DMS153 treated with DMSO at 0.1 percent for 48 hours (cell line): ENCODE measurements around the gene BPI.
"Not testable (repeated sequence)": the region's sequence is repeated elsewhere in the genome, so short reads cannot be mapped to it uniquely, and the experiment has no call there.

ENCODE experiments used
- DNase-seq: peaks from one replicate; lab custom pipeline; 2025; ENCODE audit not compliant: unreplicated experiment; lab: John Stamatoyannopoulos, UW

The BPI gene

DNA sequence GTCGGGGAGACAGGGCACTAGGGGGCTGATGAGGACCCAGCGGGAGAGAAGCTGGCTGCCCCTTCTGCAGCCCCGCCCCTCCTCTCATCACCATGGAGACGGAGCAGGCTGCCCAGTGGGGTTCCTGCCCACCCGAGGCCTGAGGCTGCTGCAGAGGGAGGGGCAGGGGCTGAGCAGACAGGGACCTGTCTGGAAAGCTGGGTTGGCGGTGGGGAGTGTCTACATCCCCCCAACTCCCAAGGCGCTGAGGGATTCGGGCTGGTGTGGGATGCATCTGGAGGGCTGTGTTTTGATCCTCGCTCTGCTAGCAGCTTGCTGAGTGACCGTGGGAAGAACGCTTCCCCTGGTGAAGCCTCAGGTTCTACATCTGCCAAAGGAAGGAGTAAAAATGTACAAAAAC is 1.2 kb upstream of the BPI start:
- no peak for DNase-seq

- DNase-seq = no peak
Measured at GRCh38 chr20:38304845-38305447, 990 bp downstream of the BPI start.

- DNase-seq = no peak
Measured at GRCh38 chr20:38305541-38305940, 1.6 kb downstream of the BPI start.

- no peak for DNase-seq
Measured at GRCh38 chr20:38306379-38306778, 2.4 kb downstream of the BPI start.

- no peak for DNase-seq
Measured at GRCh38 chr20:38307371-38308046, 3.6 kb downstream of the BPI start.

- no peak for DNase-seq
Measured at GRCh38 chr20:38308047-38308438, 4.1 kb downstream of the BPI start.

- DNase-seq = no peak
Measured at GRCh38 chr20:38308447-38308846, 4.5 kb downstream of the BPI start.

DNA sequence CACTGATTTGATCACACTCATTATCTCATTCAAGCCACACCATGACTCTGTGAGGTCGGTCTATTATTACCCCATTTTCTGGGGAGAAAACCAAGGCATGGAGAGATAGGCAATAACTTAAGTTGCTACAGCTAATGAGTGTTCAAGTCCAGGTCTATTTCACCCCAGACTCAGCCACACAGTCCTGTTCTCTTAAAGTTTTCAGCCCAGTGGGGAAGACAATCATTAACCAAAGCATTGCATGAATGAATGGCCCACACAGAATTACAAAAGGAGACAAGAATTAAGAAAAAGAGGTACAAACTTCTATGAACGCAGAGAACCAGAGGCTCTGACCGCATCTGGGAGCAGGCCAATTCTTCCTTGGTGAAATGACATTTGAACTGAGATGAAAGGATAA is 7.1 kb downstream of the BPI start:
- no peak for DNase-seq

GRCh38 chr20:38311491-38311890 is 7.5 kb downstream of the BPI start:
- DNase-seq = no peak

DNA sequence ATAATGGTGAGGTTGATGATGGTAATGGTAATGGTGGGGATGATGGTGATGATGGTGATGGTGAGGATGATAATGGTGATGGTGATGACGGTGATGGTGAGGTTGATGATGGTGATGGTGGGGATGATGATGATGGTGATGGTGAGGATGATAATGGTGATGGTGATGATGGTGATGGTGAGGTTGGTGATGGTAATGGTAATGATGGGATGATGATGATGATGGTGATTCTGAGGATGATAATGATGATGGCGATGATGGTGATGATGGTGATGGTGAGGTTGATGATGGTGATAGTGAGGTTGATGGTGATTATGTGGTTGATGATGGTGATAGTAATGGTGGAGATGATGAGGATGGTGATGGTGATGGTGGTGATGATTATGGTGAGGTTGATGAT is 9.7 kb downstream of the BPI start:
- DNase-seq = no peak

- not testable (repeated sequence) for DNase-seq
Measured at GRCh38 chr20:38314350-38314749, 10.4 kb downstream of the BPI start.

DNA sequence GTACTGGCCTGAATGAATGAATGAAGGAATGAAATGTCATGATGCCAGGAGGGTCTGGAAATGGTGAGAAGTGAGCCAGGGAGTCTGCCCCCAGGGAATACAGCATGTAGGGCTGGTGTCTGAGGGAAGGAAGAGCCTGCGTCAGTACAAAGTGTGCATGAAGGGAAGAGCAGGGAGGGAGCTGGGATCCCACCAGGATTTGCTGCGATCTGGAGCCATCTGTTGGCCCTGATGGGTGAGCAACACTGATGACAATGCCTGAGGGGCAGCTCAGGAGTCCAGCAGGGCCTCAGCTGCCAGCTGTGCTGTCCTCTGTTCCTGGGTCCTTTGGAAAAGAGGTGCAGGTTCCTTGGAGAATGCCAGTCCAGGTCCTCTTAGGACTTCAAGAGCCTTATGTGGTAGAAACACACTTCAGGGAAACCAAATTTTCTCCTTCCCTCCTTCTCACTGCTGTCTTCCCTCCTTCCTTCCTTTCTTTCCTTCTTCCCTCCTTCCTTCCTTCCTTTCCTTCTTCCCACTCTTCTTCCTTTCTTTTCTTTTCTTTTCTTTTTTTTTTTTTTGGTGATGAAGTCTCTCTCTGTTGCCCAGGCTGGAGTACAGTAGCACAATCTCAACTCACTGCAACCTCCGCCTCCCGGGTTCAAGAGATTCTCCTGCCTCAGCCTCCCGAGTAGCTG is 11.5 kb downstream of the BPI start:
- DNase-seq = no peak

DNA sequence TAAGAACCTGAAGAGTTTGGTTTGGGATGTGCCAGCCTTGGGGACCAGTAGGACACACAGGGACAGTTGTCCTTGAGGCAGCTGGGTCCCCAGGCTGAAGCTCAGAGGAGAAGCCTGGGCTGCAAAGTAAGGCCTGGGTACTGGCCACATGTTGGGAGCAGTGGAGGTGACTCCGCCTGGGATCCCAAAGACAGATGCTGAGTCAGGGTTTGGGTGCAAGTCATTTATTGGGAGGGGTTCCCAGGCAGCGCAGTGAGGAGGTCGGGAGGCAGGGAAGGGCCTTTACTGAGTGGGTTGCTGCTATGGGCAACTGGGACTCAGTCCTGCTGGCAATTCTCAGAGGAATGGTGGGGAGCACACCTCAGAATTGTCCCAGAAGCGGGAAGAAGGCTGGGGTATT is 12.4 kb downstream of the BPI start:
- no peak for DNase-seq

DNA sequence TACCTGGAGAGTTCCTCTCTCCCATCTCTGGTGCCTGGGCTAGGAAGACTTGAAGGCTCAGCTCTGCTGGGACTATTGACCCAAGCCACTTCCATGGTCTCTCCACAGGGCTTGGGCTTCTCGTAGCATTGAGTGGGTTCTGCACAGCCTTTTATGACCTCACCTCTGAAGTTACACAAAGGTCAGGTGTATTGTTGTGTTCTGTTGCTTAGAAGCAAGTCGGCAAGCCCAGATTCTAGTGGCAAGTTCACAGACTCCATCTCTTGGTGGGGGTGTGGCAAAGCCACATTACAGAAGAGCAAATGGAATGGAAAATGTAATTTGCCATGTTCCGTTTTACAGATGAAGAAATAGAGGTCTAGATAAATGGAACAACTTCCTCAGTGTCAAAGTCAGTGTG is 13.5 kb downstream of the BPI start:
- no peak for DNase-seq

GRCh38 chr20:38320221-38320620 is 16.3 kb downstream of the BPI start:
- no peak for DNase-seq

DNA sequence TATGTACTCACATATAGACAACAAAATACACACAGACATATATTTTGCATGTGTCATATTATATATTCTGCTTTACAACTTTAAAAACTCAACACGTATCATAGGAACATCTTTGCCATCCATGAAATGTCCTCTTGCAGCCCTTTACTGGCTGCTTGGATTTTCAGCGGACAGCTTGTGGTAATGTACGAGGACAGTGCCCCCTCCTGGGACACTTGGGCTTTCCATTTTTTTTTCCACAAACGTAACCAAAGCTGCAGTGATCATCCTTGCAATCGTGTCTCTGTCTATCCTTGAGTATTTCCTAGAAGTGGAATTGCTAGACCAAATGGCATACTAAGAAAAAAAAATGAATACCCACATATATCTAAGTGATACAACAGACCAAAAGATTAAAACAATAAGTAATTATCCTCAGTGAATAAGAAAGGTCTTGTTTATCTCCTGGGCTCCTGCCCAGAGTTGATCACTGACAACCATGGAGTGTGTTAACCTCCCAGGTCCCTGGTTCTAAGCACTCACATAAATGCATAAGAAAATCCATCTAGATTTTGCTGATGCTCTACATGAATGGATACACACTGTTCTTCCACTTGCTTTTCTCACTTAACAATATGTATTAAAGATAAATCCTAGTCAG is 18.1 kb downstream of the BPI start:
- DNase-seq = no peak

DNA sequence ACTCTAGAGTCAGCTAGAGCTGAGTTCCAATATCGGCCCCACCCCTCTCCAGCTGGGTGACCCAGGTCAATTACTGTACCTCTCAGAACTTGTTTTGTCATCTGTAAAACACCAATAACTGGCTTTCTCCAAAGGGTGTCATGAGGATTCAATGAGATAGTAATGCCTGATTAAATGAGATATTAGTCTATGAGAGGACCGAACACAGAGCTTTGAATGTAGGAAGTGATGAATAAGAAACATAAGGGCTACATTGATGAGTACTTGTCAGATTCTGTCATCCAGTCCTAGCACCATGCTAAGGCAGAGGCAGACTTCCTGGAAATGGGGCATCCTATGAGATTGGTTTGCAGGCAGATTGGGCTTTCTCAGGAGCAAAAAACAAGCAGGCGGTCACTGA is 20.2 kb downstream of the BPI start:
- DNase-seq = no peak

DNA sequence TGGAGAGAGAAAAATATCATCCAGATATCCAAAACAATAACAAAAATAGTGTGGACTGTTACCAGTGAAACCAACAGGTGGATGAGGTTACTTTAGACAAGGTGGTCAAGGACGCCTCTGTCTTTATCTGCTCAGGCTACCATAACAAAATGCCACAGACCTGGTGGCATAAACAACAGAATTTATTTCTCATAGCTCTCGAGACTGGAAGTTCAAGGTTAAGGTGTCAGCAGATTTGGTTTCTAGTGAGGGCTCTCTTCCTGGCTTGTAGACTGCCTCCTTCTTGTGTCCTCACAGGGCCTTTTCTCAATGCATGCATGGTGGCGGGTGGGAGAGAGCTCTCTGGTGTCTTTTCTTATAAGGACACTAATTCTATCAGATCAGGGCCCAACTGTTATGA is 21.2 kb downstream of the BPI start:
- no peak for DNase-seq

GRCh38 chr20:38325905-38326304 is 21.9 kb downstream of the BPI start:
- DNase-seq = no peak

GRCh38 chr20:38326309-38326708 is 22.4 kb downstream of the BPI start:
- DNase-seq = no peak

DNA sequence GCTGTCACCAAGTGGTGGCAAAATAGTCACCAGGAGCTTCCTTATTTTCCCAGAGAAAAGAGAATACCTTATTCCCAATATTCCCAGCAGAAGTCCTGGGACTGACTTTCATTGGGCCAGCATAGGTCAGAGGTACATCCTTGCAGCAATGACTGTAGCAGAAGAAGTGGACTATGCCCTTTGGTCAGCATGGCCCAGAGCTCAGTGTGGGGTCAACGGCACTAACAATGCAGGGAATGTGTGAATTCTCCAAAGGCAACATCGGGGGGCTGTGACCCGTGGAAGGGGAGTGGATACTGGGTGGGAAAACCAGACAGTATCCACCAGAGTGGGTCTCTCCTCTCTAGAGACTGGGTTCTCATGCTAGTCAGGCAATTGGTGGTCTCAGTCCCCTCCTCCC is 26.7 kb downstream of the BPI start:
- DNase-seq = no peak

DNA sequence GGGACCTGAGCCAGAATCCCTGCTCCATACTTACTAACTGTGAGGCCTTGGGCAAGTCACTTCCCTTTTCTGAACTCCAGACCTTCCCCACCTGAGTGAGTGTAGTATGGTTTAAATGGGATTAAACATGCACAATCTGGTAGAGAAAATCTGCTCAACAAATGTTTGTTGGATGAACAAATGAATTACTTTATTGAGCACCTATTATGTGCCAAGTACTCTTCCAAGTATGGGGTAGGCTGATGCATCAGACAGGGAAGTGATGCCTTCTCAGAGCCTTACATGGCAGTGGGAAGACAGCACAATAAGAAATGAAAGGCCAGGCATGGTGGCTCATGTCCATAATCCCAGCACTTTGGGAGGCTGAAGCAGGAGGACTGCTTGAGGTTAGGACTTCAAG is 27.3 kb downstream of the BPI start:
- DNase-seq = no peak
